Epithelial cell of esophagus (primary cell): ENCODE results near the gene TMEM44.

ENCODE experiments used
- DNase-seq: peaks from one replicate; pipeline ENCODE4 v3.0.0; 2010; ENCODE audit warnings: low read depth
- H3K4me3 ChIP-seq: 2 replicates; pipeline ENCODE4 v1.5.1; 2011; ENCODE audit warnings: mild to moderate bottlenecking, low read length, control low read depth
- TF ChIP-seq, protein P1 (sequence below): IDR thresholded peaks from 2 replicates; pipeline ENCODE4 v1.5.1; 2011; ENCODE audit warnings: low read depth, mild to moderate bottlenecking, low read length, control low read depth, inconsistent platforms; ENCODE audit not compliant: insufficient read depth; ENCODE audit errors: missing control alignments

The TMEM44 gene

DNA sequence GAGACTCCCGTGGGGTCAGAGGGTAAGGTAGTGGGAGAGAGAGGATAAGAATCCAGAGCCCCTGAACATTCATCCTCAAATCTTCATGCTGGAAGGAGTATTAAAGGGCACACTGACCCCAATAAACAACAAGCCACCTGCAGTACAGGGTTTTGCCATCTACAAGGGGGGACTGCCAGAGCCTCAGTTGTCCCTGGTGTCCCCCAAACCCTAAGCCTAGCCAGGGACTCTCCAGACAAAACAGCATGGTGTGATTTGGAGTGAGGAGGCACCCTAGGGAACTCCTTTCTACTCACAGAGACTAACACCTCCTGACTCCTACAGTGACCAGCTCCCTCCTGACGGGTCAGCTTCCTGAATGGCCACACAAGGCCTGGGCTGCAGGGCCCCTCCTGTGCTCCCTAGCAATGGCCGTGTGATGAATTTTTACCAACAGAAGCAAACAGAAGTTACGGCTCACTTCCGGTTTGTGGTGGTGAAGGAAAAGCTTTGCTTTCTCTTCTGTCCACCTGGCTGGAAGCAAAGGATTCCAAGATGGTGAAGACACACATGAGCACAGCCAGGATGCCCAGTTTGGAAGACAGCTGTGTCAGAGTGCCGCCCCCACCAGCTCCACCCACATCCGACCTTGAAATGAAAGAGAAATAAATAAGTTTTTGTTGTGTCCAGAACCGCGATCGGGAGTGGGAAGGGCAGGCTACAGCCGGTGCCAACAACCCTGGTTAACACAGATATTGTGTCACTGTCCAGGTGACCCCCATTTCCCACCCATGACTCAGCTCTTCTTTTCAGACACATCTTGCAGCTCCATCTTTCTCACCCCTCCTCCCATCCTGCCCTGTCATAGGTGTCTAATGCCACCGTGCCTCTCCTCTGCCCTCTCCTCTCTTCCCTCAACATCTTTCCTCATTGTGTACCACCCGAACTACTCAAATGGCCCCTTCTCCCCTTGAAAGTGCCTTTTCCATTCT is 76.8 kb downstream of the TMEM44 start:
- TF ChIP-seq, protein P1, sequence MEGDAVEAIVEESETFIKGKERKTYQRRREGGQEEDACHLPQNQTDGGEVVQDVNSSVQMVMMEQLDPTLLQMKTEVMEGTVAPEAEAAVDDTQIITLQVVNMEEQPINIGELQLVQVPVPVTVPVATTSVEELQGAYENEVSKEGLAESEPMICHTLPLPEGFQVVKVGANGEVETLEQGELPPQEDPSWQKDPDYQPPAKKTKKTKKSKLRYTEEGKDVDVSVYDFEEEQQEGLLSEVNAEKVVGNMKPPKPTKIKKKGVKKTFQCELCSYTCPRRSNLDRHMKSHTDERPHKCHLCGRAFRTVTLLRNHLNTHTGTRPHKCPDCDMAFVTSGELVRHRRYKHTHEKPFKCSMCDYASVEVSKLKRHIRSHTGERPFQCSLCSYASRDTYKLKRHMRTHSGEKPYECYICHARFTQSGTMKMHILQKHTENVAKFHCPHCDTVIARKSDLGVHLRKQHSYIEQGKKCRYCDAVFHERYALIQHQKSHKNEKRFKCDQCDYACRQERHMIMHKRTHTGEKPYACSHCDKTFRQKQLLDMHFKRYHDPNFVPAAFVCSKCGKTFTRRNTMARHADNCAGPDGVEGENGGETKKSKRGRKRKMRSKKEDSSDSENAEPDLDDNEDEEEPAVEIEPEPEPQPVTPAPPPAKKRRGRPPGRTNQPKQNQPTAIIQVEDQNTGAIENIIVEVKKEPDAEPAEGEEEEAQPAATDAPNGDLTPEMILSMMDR = no peak
- DNase-seq = no peak
- H3K4me3 ChIP-seq = no peak overlapping the region

DNA sequence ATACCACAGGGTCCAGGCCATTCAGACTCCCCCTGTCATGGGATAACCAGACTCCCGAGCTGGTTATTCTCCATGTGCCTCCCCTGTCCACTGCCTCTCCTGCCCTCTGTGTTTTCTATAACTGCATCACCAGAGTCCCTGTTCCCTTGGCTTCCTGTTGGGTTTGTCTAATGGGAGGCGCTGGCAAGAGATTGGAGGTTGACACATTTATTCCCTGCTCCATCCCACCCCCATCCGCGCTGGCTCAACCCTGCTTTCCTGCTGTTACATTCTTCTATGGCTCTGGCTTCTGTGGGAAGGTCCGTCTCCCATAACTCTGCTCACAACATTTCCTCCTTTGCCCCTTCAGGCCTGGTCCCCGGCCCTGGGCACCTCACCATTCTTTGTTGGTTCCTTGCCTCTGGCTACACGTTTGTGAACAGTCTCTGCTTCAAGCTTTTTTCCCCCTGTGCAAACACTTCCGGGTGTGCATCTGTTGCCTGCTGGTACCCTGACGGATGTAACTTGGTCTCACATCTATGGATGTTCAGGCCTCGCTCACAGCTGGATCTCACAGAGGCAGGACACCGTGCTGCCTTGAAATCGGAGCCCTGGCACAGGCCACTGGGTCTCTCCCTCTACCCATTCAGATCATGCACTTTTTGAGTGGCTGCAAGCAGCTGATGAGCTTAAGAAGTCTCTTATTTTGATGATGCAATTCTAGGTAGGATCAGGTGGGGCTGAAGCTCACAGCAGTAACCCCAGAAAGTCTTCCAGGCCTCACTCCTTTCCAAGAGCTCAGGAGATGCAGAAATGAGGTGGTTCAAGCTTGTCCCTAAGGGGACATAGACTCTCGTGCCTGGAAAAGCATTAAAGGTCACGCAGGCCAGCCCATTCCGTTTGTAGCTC is 77.8 kb downstream of the TMEM44 start:
- no peak overlapping the region for H3K4me3 ChIP-seq
- DNase-seq = no peak
- TF ChIP-seq, protein P1 = no peak

DNA sequence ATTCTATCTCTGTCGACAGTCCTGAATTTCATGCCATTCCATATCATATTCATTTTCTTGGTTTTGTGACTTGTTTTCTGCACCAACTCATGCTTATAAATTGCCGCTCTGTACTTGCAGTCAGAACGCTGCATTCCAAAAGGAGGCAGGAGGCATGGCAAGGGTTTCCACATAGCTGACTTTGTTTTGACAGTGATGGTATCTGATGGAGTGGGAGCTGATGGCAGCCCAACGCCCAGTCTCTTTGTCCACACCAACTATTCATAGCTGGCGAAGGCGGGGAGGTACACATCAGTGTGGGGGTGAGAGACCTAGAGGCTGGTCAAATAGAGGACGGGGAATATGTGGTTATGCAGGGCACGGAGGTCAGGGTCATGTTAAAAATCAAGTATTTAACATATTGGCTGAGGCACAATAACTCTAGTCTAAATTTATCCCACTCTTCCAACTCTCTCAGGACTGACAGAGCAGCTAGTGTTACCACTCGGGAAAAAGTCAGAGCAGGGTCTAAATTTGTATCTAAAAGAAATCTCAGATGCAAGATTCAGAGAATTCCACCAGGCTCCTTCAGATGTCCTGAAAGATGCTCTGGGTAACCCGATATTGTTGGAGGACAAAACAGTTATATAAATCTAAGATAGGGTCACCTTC is 78.6 kb downstream of the TMEM44 start:
- TF ChIP-seq, protein P1 = no peak
- DNase-seq = no peak
- H3K4me3 ChIP-seq = no peak overlapping the region

DNA sequence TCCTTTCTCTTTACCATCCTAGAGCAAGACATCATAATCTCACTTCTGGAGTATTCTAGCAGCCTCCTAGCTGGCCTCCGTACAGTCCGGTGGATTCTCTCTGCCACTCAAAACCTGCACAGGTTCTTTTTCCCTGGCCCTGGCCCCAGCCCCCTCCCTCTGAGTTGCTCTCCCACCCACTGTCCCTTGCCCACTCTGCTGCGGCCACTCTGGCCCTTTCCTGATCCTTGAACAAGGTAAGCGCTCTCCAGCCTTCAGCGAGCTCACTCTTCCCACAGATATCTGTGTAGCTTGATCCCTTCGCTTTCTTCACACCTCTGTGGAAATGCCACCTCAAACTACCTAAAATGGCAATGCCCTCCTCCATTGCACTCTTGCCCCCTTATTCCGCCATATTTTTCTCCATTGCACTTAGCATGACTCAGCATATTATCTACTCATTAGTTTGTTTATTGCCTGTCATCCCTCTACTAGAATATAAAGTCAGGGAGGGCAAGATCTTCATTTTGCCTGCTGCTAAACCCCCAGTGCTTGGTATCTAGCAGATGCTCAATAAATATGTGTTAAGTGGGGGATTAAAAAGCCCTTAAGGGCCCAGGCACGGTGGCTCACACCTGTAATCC is 80.8 kb downstream of the TMEM44 start:
- H3K4me3 ChIP-seq = no peak overlapping the region
- TF ChIP-seq, protein P1 = no peak
- no peak for DNase-seq

DNA sequence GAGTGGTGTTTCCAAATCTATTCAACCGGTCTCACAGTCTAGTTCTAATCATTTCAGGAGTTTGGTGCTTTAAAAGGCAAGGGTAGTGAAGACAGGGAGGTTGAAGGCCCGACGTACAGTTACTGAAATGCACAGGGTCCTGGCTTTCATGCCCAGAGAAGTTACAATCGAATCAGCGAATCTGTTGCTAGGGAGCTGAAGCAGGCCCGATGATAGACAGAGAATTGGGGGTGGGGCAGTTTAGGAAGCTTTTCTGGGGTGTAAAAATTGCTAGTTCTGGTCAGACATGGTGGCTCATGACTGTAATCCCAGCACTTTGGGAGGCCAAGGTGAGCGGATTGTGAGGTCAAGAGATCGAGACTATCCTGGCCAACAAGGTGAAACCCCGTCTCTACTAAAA is 83.4 kb downstream of the TMEM44 start:
- TF ChIP-seq, protein P1 = no peak
- no peak overlapping the region for H3K4me3 ChIP-seq

More for the DNA sequence above, 83.4 kb downstream of the TMEM44 start:
- no peak for DNase-seq
